TTC549 (cell line): ENCODE measurements around the gene PLPP7.
"Not testable (repeated sequence)": the region's sequence is repeated elsewhere in the genome, so short reads cannot be mapped to it uniquely, and the experiment has no call there.

ENCODE experiments used
- FAIRE-seq: peaks from 2 replicates; lab custom pipeline; 2012; peaks lifted over from hg19 to GRCh38; lab: Jason Lieb, UNC

PLPP7 gene

GRCh38 chr9:131304676-131305355 is 15.3 kb downstream of the PLPP7 start:
- FAIRE-seq, result no peak

GRCh38 chr9:131306397-131307004 is 17.0 kb downstream of the PLPP7 start:
- FAIRE-seq, result no peak

- FAIRE-seq, result no peak
Measured at GRCh38 chr9:131307974-131308373, 18.5 kb downstream of the PLPP7 start.

GRCh38 chr9:131308452-131308851 is 18.9 kb downstream of the PLPP7 start:
- no peak for FAIRE-seq

- no peak for FAIRE-seq
Measured at GRCh38 chr9:131308906-131309529, 19.5 kb downstream of the PLPP7 start.

GRCh38 chr9:131309530-131310276 is 20.2 kb downstream of the PLPP7 start:
- no peak for FAIRE-seq

GRCh38 chr9:131310833-131311554 is 21.5 kb downstream of the PLPP7 start:
- FAIRE-seq, result no peak

- FAIRE-seq, result no peak
Measured at GRCh38 chr9:131312246-131312645, 22.7 kb downstream of the PLPP7 start.

GRCh38 chr9:131312822-131313770 is 23.6 kb downstream of the PLPP7 start:
- no peak for FAIRE-seq

- no peak for FAIRE-seq
Measured at GRCh38 chr9:131318231-131319085, 28.9 kb downstream of the PLPP7 start.

- FAIRE-seq, result no peak
Measured at GRCh38 chr9:131319486-131319885, 30.0 kb downstream of the PLPP7 start.

GRCh38 chr9:131320031-131320685 is 30.6 kb downstream of the PLPP7 start:
- FAIRE-seq, result no peak

GRCh38 chr9:131323629-131324028 is 34.1 kb downstream of the PLPP7 start:
- no peak for FAIRE-seq

GRCh38 chr9:131324736-131325679 is 35.5 kb downstream of the PLPP7 start:
- no peak for FAIRE-seq

GRCh38 chr9:131329241-131329641 is 39.7 kb downstream of the PLPP7 start:
- FAIRE-seq, result no peak

- no peak for FAIRE-seq
Measured at GRCh38 chr9:131330814-131331600, 41.5 kb downstream of the PLPP7 start.

- FAIRE-seq, result not testable (repeated sequence)
Measured at GRCh38 chr9:131331996-131332395, 42.5 kb downstream of the PLPP7 start.
